ENCODE data around the gene TSACC.

Gene TSACC

GRCh38 chr1:156394835-156395461 is 56.6 kb downstream of the TSACC start:
- DNase-seq: no peak
